ENCODE measurements around the gene LRRC75B.
A peak's percentile ranks its signal among the peaks of the same experiment; 100 is the strongest.

Gene LRRC75B

GRCh38 chr22:24583221-24584165, 9.4 kb downstream of the LRRC75B start (continued):
- TF ChIP-seq, protein P1, sequence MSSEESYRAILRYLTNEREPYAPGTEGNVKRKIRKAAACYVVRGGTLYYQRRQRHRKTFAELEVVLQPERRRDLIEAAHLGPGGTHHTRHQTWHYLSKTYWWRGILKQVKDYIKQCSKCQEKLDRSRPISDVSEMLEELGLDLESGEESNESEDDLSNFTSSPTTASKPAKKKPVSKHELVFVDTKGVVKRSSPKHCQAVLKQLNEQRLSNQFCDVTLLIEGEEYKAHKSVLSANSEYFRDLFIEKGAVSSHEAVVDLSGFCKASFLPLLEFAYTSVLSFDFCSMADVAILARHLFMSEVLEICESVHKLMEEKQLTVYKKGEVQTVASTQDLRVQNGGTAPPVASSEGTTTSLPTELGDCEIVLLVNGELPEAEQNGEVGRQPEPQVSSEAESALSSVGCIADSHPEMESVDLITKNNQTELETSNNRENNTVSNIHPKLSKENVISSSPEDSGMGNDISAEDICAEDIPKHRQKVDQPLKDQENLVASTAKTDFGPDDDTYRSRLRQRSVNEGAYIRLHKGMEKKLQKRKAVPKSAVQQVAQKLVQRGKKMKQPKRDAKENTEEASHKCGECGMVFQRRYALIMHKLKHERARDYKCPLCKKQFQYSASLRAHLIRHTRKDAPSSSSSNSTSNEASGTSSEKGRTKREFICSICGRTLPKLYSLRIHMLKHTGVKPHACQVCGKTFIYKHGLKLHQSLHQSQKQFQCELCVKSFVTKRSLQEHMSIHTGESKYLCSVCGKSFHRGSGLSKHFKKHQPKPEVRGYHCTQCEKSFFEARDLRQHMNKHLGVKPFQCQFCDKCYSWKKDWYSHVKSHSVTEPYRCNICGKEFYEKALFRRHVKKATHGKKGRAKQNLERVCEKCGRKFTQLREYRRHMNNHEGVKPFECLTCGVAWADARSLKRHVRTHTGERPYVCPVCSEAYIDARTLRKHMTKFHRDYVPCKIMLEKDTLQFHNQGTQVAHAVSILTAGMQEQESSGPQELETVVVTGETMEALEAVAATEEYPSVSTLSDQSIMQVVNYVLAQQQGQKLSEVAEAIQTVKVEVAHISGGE (tag by site-specific recombination; conservative IDR thresholded peaks at IDR 0.05; ENCODE audit: low read depth), result no peak
- no peak for TF ChIP-seq ZNF302 (tag by site-specific recombination; IDR thresholded peaks at IDR 0.05; ENCODE audit: low read depth)
- TF ChIP-seq, protein P2, sequence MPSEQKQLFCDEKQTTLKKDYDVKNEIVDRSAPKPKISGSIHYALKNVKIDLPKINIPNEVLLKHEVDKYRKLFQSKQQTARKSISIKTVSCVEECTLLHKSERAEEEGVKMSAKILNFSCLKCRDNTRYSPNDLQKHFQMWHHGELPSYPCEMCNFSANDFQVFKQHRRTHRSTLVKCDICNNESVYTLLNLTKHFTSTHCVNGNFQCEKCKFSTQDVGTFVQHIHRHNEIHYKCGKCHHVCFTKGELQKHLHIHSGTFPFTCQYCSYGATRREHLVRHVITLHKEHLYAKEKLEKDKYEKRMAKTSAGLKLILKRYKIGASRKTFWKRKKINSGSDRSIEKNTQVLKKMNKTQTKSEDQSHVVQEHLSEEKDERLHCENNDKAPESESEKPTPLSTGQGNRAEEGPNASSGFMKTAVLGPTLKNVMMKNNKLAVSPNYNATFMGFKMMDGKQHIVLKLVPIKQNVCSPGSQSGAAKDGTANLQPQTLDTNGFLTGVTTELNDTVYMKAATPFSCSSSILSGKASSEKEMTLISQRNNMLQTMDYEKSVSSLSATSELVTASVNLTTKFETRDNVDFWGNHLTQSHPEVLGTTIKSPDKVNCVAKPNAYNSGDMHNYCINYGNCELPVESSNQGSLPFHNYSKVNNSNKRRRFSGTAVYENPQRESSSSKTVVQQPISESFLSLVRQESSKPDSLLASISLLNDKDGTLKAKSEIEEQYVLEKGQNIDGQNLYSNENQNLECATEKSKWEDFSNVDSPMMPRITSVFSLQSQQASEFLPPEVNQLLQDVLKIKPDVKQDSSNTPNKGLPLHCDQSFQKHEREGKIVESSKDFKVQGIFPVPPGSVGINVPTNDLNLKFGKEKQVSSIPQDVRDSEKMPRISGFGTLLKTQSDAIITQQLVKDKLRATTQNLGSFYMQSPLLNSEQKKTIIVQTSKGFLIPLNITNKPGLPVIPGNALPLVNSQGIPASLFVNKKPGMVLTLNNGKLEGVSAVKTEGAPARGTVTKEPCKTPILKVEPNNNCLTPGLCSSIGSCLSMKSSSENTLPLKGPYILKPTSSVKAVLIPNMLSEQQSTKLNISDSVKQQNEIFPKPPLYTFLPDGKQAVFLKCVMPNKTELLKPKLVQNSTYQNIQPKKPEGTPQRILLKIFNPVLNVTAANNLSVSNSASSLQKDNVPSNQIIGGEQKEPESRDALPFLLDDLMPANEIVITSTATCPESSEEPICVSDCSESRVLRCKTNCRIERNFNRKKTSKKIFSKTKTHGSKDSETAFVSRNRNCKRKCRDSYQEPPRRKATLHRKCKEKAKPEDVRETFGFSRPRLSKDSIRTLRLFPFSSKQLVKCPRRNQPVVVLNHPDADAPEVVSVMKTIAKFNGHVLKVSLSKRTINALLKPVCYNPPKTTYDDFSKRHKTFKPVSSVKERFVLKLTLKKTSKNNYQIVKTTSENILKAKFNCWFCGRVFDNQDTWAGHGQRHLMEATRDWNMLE (tag by site-specific recombination; conservative IDR thresholded peaks at IDR 0.05; ENCODE audit: low read depth), result no peak
- TF ChIP-seq ZNF585B (tag by site-specific recombination; IDR thresholded peaks at IDR 0.05), result no peak
- TF ChIP-seq, protein P3, sequence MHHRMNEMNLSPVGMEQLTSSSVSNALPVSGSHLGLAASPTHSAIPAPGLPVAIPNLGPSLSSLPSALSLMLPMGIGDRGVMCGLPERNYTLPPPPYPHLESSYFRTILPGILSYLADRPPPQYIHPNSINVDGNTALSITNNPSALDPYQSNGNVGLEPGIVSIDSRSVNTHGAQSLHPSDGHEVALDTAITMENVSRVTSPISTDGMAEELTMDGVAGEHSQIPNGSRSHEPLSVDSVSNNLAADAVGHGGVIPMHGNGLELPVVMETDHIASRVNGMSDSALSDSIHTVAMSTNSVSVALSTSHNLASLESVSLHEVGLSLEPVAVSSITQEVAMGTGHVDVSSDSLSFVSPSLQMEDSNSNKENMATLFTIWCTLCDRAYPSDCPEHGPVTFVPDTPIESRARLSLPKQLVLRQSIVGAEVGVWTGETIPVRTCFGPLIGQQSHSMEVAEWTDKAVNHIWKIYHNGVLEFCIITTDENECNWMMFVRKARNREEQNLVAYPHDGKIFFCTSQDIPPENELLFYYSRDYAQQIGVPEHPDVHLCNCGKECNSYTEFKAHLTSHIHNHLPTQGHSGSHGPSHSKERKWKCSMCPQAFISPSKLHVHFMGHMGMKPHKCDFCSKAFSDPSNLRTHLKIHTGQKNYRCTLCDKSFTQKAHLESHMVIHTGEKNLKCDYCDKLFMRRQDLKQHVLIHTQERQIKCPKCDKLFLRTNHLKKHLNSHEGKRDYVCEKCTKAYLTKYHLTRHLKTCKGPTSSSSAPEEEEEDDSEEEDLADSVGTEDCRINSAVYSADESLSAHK (tag by site-specific recombination; IDR thresholded peaks at IDR 0.05), result peak; percentile 99
- no peak for TF ChIP-seq ZNF792 (tag by site-specific recombination; IDR thresholded peaks at IDR 0.05)
- no peak for TF ChIP-seq ZNF549 (tag by site-specific recombination; IDR thresholded peaks at IDR 0.05)
- 0 out of 2 replicates have a peak, but pooled peaks have one; percentile 10 for TF ChIP-seq MZF1 (tag by site-specific recombination; IDR thresholded peaks at IDR 0.05; ENCODE audit: borderline replicate concordance)
- TF ChIP-seq ZNF366 (tag by site-specific recombination; conservative IDR thresholded peaks at IDR 0.05), result 0 out of 2 replicates have a peak, but pooled peaks have one; percentile 34
- no peak for TF ChIP-seq ZNF202 (tag by site-specific recombination; IDR thresholded peaks at IDR 0.05; ENCODE audit: borderline replicate concordance)
- TF ChIP-seq ZNF423 (tag by site-specific recombination; IDR thresholded peaks at IDR 0.05), result no peak
- TF ChIP-seq, protein P4, sequence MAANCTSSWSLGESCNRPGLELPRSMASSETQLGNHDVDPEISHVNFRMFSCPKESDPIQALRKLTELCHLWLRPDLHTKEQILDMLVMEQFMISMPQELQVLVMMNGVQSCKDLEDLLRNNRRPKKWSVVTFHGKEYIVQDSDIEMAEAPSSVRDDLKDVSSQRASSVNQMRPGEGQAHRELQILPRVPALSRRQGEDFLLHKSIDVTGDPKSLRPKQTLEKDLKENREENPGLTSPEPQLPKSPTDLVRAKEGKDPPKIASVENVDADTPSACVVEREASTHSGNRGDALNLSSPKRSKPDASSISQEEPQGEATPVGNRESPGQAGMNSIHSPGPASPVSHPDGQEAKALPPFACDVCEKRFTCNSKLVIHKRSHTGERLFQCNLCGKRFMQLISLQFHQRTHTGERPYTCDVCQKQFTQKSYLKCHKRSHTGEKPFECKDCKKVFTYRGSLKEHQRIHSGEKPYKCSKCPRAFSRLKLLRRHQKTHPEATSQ (tag by site-specific recombination; IDR thresholded peaks at IDR 0.05), result no peak
- TF ChIP-seq ZBTB6 (tag by site-specific recombination; IDR thresholded peaks at IDR 0.05), result no peak
- TF ChIP-seq ZSCAN16 (tag by site-specific recombination; IDR thresholded peaks at IDR 0.05), result no peak
- TF ChIP-seq SCRT1 (tag by site-specific recombination; IDR thresholded peaks at IDR 0.05; ENCODE audit: borderline replicate concordance), result peak; percentile 97
- 0 out of 2 replicates have a peak, but pooled peaks have one; percentile 14 for TF ChIP-seq KLF8 (tag by site-specific recombination; IDR thresholded peaks at IDR 0.05)
- TF ChIP-seq ZNF2 (tag by site-specific recombination; IDR thresholded peaks at IDR 0.05), result no peak
- TF ChIP-seq, protein P5, sequence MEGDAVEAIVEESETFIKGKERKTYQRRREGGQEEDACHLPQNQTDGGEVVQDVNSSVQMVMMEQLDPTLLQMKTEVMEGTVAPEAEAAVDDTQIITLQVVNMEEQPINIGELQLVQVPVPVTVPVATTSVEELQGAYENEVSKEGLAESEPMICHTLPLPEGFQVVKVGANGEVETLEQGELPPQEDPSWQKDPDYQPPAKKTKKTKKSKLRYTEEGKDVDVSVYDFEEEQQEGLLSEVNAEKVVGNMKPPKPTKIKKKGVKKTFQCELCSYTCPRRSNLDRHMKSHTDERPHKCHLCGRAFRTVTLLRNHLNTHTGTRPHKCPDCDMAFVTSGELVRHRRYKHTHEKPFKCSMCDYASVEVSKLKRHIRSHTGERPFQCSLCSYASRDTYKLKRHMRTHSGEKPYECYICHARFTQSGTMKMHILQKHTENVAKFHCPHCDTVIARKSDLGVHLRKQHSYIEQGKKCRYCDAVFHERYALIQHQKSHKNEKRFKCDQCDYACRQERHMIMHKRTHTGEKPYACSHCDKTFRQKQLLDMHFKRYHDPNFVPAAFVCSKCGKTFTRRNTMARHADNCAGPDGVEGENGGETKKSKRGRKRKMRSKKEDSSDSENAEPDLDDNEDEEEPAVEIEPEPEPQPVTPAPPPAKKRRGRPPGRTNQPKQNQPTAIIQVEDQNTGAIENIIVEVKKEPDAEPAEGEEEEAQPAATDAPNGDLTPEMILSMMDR (tag by site-specific recombination; IDR thresholded peaks at IDR 0.05), result peak; percentile 18; the same call in 1 of the 2 replicates
- peak; percentile 73 for TF ChIP-seq PRDM1 (tag by site-specific recombination; IDR thresholded peaks at IDR 0.05)
- TF ChIP-seq ZNF391 (tag by site-specific recombination; IDR thresholded peaks at IDR 0.05; ENCODE audit: borderline replicate concordance, low read depth), result no peak
- TF ChIP-seq ZNF335 (tag by site-specific recombination; conservative IDR thresholded peaks at IDR 0.05), result peak; percentile 80
- no peak for TF ChIP-seq HOXD13 (CRISPR knock-in tag; IDR thresholded peaks at IDR 0.05; ENCODE audit: borderline replicate concordance)

Data from HEK293 (cell line).